ENCODE data around the gene ARHGEF10L. TPM values are rescaled to one million over a fixed set of nuclear protein-coding genes. Genes with fewer than 3 reads are reported as not detected.

Gene ARHGEF10L
- total and polyA plus RNA-seq, 4 donors, result 20.7 to 61.0 (median 42.1) TPM

DNA sequence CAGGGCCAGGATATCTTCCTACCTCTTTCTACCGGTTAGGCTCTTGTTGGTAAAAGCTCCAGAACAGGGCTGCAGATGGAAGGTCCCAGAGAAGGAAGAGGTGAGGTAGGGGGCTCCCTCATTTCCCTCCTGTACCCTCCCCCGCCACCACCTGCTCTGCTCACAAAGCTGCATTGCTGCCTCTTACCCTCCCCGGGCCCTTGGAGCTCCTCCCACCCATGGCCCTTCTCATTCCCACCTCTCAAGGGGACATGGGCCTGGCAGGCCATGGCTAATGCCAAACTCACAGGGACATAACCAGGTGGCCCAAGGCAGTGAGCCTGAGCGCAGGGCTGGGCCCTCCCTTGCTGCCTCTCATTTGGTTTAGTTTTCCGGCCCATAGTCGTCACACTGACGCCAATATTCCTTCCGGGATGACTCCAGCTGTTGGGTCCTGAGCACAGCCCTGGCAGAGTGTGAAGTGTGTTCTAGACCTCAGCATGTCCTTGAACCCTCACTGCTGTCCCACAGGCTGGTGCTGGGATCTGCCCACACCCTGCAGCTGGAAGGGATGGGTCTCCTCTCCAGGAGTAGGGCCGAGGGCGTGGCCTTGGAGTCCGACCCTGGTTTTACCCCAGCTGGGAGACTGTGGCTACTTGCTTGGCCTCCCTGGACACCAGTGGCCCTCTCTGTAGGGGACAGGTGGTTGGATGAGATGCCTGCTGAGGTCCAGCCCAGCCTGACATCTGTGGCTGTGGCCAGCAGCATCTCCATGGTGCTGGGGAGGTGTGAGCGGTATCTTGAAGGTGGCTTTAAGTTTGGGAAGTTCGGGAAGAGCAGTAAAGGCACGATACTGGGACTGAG lies 104.6 kb downstream of the ARHGEF10L start:
- no peak overlapping the region for H3K4me3 ChIP-seq (ENCODE audit: low read depth, low read length)
- DNase-seq (ENCODE audit: low read depth in 4 of 6, low spot score in 6 of 6), result no peak
- H3K27me3 ChIP-seq (ENCODE audit: control insufficient read depth, insufficient read depth, low read length), result no peaks in the 10 kb centered on the region
- peaks cover 83% of the 10 kb centered on the region for H3K36me3 ChIP-seq (ENCODE audit: control insufficient read depth, insufficient read depth, low read length)
- no peaks in the 10 kb centered on the region for H3K9me3 ChIP-seq (ENCODE audit: control insufficient read depth, insufficient read depth, low read length)
- H3K4me1 ChIP-seq (ENCODE audit: control insufficient read depth, insufficient read depth, low read length), result peaks cover 16% of the 10 kb centered on the region
- WGBS (ENCODE audit: insufficient coverage), result 91% methylated on average over 12 of the region's 14 CpGs
- H3K27ac ChIP-seq (ENCODE audit: low read depth, low read length), result no peak overlapping the region

DNA sequence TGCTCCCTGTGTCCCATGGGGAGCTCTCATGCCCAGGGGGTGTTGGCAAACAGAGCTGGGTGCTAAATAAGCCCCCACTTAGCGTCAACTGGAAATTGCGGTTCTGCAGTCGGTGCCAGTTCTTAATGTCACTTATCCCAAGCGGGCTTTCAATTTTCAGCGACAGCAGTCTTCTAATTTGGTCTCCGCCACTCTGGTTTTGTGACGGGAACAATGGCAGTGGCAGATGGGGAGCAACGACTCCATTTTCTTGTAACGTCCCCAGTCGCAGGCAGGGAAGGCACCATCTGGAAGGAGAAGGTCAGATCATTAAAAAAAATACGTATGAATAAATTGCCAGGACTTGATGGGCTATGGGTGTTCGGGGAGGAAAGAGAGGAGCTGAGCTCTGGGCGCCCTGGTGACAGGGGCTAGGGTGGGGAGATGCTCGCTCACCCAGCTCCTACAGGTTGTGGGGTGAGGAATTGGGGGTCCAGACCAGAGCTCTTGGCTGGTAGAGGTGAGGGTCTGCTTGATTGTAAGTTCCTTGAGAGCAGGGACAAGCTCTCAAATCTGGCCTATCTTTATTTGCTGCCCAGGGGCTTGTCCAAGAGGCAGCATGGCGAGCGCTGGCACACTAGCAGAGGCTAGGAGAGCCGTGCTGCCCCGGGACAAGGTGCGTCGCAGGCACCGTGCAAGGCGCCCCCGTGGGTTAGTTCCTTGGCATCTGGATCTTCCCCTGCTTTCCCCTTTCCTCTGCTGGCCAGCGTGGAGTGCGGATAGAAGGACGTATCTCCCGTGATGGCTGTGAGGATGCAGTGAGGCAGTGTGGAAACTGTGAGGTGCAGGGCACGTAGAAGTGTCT lies 105.8 kb downstream of the ARHGEF10L start:
- peak in 2 of 6 donors; percentile 83 to 85 for DNase-seq (ENCODE audit: low read depth in 4 of 6, low spot score in 6 of 6)
- Histone ChIP-seq H3K36me3 (ENCODE audit: control insufficient read depth, insufficient read depth, low read length) (peaks cover 78% of the 10 kb centered on the region), H3K4me3 (ENCODE audit: low read depth, low read length) (no peak overlapping the region), H3K27ac (ENCODE audit: low read depth, low read length) (no peak overlapping the region), H3K9me3 (ENCODE audit: control insufficient read depth, insufficient read depth, low read length) (no peaks in the 10 kb centered on the region), H3K27me3 (ENCODE audit: control insufficient read depth, insufficient read depth, low read length) (no peaks in the 10 kb centered on the region), H3K4me1 (ENCODE audit: control insufficient read depth, insufficient read depth, low read length) (peaks cover 16% of the 10 kb centered on the region)
- WGBS (ENCODE audit: insufficient coverage), result 71% methylated on average over 23 of the region's 28 CpGs

DNA sequence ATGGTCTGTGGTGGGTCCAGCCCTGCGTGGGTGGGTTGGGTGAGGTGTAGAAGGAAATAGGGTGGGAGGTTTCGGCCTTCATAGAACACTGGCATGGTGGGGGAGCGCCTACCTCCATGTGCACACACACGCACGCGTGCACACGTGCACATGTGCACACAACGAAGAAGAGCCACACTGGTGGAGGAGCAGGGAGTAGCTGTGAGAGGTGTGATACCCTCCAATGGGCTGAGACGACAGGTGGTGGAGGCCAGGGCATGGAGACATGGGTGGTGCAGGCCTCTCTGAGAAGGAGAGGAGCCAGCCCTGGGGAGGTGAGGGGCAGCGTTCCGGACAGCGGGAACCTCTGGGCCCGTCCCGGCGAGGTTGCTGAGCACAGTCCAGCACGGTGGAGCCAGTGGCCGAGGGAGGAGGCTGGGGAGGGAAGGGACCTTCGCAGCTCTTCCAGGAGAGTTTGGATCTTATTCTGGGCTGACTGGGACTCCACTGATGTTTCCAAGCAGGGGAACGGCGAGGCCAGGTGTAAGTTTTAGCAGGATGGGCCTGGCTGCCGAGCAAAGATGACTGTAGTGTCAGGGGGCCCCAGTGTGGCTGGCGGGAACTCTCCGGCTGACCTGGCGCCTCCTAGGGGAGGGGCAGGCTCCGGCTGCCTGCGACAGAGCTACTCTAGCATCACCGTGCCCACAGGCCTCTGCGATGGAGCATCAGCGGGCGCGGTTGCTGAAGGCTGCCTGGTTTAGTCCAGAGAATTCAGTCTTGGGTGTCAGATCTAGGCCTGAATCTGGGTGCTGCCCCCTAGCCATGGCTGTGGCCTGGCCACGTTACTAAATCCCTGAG lies 107.2 kb downstream of the ARHGEF10L start:
- WGBS (ENCODE audit: insufficient coverage), result 93% methylated on average over 32 of the region's 32 CpGs
- no peaks in the 10 kb centered on the region for H3K9me3 ChIP-seq (ENCODE audit: control insufficient read depth, insufficient read depth, low read length)
- no peak for DNase-seq (ENCODE audit: low read depth in 4 of 6, low spot score in 6 of 6)
- H3K4me3 ChIP-seq (ENCODE audit: low read depth, low read length), result no peak overlapping the region
- no peak overlapping the region for H3K27ac ChIP-seq (ENCODE audit: low read depth, low read length)
- H3K36me3 ChIP-seq (ENCODE audit: control insufficient read depth, insufficient read depth, low read length), result peaks cover 76% of the 10 kb centered on the region
- H3K4me1 ChIP-seq (ENCODE audit: control insufficient read depth, insufficient read depth, low read length), result peaks cover 16% of the 10 kb centered on the region
- H3K27me3 ChIP-seq (ENCODE audit: control insufficient read depth, insufficient read depth, low read length), result no peaks in the 10 kb centered on the region

DNA sequence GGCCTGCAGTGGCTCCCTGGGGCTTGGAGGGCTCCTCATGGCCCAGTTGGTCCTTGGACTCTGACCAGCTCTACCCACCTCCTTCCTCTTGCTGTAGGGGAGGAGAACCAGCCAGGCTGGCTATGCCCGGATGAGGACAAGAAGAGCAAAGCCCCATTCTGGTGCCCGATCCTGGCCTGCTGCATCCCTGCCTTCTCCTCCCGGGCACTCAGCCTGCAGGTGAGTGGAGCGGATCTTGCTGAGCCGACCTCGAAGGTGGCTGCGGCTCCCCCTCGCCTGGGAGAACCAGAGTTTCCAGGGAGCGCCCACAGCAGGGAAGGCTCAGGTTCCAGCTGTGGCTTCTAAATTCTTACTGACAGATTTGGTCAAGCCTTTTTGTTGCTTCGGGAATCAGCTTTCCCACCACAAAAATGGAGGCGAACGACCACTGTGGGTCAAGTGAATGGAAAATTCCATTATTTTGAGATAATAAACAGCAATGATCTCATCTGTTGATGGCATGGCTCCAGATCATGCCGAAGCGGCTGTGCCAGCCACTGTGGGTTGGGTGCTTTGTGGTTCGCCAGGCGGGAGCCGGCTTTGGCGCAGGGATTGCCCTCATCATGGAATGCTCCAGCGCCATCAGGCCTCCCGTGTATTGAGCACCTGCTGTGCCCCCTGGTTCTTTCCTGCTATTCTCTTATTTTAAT lies 109.1 kb downstream of the ARHGEF10L start:
- peaks cover 26% of the 10 kb centered on the region for H3K4me1 ChIP-seq (ENCODE audit: control insufficient read depth, insufficient read depth, low read length)
- no peaks in the 10 kb centered on the region for H3K9me3 ChIP-seq (ENCODE audit: control insufficient read depth, insufficient read depth, low read length)
- no peak overlapping the region for H3K27ac ChIP-seq (ENCODE audit: low read depth, low read length)
- peaks cover 76% of the 10 kb centered on the region for H3K36me3 ChIP-seq (ENCODE audit: control insufficient read depth, insufficient read depth, low read length)
- WGBS (ENCODE audit: insufficient coverage), result 88% methylated on average over 13 of the region's 20 CpGs
- H3K27me3 ChIP-seq (ENCODE audit: control insufficient read depth, insufficient read depth, low read length), result no peaks in the 10 kb centered on the region
- peak in 1 of 6 donors; percentile 25 for DNase-seq (ENCODE audit: low read depth in 4 of 6, low spot score in 6 of 6)
- no peak overlapping the region for H3K4me3 ChIP-seq (ENCODE audit: low read depth, low read length)

DNA sequence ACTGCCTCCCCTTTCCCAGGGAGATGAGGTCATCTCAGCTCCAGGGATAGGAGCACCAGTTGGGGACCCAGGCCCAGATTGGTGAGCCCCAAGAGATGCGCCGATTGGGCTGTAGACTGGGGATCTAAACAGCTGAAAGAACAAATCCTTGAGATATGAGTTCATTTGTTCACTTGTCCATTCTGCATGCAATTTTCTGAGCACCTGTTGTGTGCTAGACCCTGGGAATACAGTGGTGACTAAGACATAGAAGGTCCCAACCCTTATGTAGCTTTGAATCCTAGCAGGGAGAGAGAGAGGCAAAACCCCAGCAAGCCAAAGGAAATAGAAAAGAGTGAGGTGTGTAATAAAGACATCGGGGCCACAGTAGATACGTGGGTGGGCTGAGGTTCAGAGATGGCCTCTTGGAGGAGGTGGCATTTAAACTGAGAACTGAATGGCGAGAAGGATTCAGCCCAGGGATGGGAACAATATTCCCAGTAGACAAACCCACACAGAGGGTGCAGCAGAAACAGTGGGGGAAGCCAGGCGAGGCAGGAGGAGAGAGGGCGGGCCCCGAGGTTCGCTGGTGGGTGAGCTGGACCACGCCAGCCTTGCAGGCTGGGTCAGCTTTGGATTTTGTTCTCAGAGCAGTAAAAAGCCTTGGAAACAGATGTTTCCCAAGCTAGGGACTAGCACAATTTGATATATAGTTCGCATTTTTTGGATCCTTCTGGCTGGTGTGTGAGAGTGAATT lies 110.0 kb downstream of the ARHGEF10L start:
- WGBS (ENCODE audit: insufficient coverage), result 90% methylated on average over 9 of the region's 11 CpGs
- Histone ChIP-seq H3K36me3 (ENCODE audit: control insufficient read depth, insufficient read depth, low read length) (peaks cover 76% of the 10 kb centered on the region), H3K4me1 (ENCODE audit: control insufficient read depth, insufficient read depth, low read length) (peaks cover 24% of the 10 kb centered on the region), H3K9me3 (ENCODE audit: control insufficient read depth, insufficient read depth, low read length) (no peaks in the 10 kb centered on the region), H3K4me3 (ENCODE audit: low read depth, low read length) (no peak overlapping the region), H3K27ac (ENCODE audit: low read depth, low read length) (no peak overlapping the region), H3K27me3 (ENCODE audit: control insufficient read depth, insufficient read depth, low read length) (no peaks in the 10 kb centered on the region)
- DNase-seq (ENCODE audit: low read depth in 4 of 6, low spot score in 6 of 6), result no peak

DNA sequence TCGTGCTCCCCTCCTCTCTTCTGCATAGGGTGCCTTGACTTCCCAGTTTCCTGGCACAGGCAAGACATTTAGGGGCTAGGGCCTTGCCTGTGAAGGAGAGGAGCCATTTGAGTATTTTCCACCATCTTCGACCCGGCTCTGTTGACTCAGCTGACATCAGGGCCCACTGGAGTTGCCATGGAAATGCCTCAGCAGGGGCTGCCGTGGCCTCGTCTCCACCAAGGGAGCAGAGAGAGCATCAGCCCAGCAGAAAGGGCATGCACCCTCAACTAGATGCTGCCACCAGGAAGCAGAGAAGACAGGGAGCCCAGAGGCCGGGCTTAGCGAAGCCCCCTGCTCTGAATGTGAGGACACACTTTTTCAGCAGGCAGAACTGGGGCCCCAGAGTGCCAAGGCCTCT lies 113.8 kb downstream of the ARHGEF10L start:
- H3K4me1 ChIP-seq (ENCODE audit: control insufficient read depth, insufficient read depth, low read length), result peaks cover 21% of the 10 kb centered on the region
- no peak overlapping the region for H3K27ac ChIP-seq (ENCODE audit: low read depth, low read length)
- no peaks in the 10 kb centered on the region for H3K27me3 ChIP-seq (ENCODE audit: control insufficient read depth, insufficient read depth, low read length)
- peak in 1 of 6 donors; percentile 21 for DNase-seq (ENCODE audit: low read depth in 4 of 6, low spot score in 6 of 6)
- peaks cover 81% of the 10 kb centered on the region for H3K36me3 ChIP-seq (ENCODE audit: control insufficient read depth, insufficient read depth, low read length)
- no peaks in the 10 kb centered on the region for H3K9me3 ChIP-seq (ENCODE audit: control insufficient read depth, insufficient read depth, low read length)
- no peak overlapping the region for H3K4me3 ChIP-seq (ENCODE audit: low read depth, low read length)
- WGBS (ENCODE audit: insufficient coverage), result 32% methylated on average over 6 of the region's 7 CpGs

DNA sequence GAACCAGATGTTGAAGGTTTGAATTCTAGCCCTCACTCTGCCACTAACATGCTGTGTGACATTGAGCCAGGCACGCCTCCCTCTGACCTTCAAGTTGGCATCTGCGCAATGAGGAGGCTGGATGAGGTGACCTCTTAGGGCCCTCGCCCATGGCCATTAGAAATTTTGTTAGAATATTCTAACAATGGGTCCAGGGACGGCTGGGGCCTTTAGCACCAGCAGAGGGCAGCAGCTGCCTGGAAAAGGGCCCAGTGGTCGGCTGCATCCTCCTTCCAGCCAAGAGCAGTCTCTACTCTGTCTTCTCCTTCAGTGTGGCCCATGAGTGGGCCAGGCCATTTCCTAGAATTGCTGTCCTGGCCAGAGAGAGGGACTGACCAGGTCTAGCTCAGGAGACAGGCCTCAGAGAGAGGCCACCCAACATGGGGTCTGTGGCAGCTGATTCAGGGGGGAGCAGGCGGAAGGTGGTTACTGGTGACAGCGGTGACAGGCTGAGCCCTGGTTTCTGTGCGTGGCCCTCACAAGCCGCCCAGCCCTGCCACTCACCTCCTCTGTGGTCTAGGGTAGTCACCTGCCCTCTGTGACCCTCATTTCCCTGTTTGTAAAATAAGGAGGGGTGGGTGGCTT lies 114.3 kb downstream of the ARHGEF10L start:
- WGBS (ENCODE audit: insufficient coverage), result 48% methylated on average over 6 of the region's 9 CpGs
- H3K4me1 ChIP-seq (ENCODE audit: control insufficient read depth, insufficient read depth, low read length), result peaks cover 21% of the 10 kb centered on the region
- peaks cover 81% of the 10 kb centered on the region for H3K36me3 ChIP-seq (ENCODE audit: control insufficient read depth, insufficient read depth, low read length)
- DNase-seq (ENCODE audit: low read depth in 4 of 6, low spot score in 6 of 6), result peak in 3 of 6 donors; percentile 53 to 89 (median 81)
- H3K4me3 ChIP-seq (ENCODE audit: low read depth, low read length), result no peak overlapping the region
- H3K9me3 ChIP-seq (ENCODE audit: control insufficient read depth, insufficient read depth, low read length), result no peaks in the 10 kb centered on the region
- no peak overlapping the region for H3K27ac ChIP-seq (ENCODE audit: low read depth, low read length)
- no peaks in the 10 kb centered on the region for H3K27me3 ChIP-seq (ENCODE audit: control insufficient read depth, insufficient read depth, low read length)

DNA sequence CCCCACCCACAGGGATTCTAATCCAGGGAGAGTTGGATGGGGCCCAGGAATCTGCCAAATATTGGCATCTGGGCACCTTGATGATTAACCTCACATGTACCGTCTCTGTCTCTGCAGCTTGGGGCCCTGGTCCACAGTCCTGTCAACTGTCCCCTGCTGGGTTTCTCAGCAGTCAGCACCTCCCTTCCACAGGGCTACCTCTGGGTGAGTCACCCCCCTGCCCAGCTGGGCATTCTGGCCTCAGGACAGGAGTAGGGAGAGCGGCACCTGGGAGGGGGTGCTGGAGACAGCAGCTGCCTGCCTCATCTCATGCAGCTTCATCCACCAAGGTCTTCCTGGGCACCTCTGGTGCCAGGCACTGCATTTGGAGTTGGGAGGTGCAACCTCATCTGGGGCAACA lies 115.0 kb downstream of the ARHGEF10L start:
- DNase-seq (ENCODE audit: low read depth in 4 of 6, low spot score in 6 of 6), result no peak
- no peak overlapping the region for H3K27ac ChIP-seq (ENCODE audit: low read depth, low read length)
- H3K36me3 ChIP-seq (ENCODE audit: control insufficient read depth, insufficient read depth, low read length), result peaks cover 86% of the 10 kb centered on the region
- WGBS (ENCODE audit: insufficient coverage), result 56% methylated on average over 1 of the region's 2 CpGs
- no peak overlapping the region for H3K4me3 ChIP-seq (ENCODE audit: low read depth, low read length)
- peaks cover 21% of the 10 kb centered on the region for H3K4me1 ChIP-seq (ENCODE audit: control insufficient read depth, insufficient read depth, low read length)
- H3K27me3 ChIP-seq (ENCODE audit: control insufficient read depth, insufficient read depth, low read length), result no peaks in the 10 kb centered on the region
- no peaks in the 10 kb centered on the region for H3K9me3 ChIP-seq (ENCODE audit: control insufficient read depth, insufficient read depth, low read length)
